Left lobe of liver (tissue), 2 donors: Measurements from ENCODE around the gene CLMN. TPM values are rescaled to one million over a fixed set of nuclear protein-coding genes. Genes with fewer than 3 reads are reported as not detected.

Source experiments
- ATAC-seq: fragments of 200-7000 bp; cut with Tn5 transposase; one replicate; pipeline ENCODE4 v1.9.1; 2020; ENCODE audit warnings: mild to moderate bottlenecking, moderate library complexity
- DNase-seq: peaks from one replicate; pipeline ENCODE4 v3.0.0-alpha.2; 2020; ENCODE audit warnings: low spot score
- total RNA-seq: library from RNA; stranded (reverse); gene quantifications from one replicate; pipeline ENCODE4 v1.2.1, GENCODE V29; 2021
- donor health status: DM: no; HTN: no; CAD: no; lungs with moderate emphysema.
- donor health status: DM: no; HTN: yes; CAD: no.

Gene CLMN
- total RNA-seq, 1 donor from 2014 or later: 67.7 TPM

DNA sequence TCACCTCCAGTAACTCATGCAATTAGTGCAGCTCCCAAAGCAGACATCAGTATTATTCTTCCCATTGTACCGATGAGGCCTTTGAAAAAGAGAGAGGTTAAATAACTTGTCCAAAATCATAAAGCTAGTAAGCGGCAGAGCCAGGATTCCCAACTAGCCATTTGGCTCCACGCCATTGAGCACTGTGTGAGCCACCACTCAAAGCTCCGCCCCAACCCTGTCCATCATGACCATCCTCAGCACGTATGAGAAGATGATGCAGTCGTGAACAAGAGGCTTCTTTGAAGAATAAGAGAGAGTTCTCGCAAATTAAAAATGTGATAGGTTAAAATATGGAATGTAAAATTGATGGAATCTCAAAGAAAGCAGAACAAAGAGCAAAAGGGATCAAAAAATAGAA is 14.6 kb downstream of the CLMN start:
- ATAC-seq: no peak

DNA sequence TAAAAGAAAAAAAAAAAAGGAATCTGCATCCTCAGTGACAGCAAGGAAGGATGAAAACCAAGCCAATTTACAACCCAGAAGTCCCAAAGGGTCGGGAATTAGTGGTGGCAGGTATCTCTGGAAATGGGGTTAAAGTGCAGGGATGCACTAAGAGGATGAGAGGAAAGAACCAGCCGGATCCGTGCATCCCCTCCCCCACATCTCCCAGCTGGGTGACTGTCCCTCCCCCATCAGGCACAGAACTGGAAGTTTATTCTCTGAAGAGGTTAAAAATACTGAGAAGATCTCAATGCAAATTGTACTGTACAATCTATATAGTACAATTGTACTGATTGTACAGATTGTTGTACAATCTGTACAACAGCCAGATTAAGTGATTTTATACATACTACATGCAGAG is 15.4 kb downstream of the CLMN start:
- ATAC-seq (no peak), DNase-seq (no peak)

More for the DNA sequence above, 14.6 kb downstream of the CLMN start:
- no peak for DNase-seq

DNA sequence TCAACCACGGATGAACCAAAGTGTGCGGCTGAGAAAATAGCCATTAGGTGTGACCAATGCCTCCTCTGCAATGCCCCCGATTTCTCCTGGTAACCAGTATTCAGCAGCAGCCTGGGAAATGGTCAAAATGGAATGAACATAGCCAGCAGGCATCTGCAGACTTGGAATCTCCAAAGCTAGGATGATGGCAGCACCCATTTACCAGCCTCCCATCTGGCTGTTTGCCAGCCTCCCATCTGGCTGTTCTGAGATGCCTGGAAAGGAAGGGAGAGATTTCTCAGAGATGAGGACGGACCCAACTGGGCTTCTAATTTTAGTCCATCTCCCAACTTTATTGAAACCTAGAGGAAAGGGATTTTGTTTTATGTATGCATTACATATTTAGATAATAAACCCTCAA is 16.2 kb downstream of the CLMN start:
- ATAC-seq: no peak
- DNase-seq: no peak

DNA sequence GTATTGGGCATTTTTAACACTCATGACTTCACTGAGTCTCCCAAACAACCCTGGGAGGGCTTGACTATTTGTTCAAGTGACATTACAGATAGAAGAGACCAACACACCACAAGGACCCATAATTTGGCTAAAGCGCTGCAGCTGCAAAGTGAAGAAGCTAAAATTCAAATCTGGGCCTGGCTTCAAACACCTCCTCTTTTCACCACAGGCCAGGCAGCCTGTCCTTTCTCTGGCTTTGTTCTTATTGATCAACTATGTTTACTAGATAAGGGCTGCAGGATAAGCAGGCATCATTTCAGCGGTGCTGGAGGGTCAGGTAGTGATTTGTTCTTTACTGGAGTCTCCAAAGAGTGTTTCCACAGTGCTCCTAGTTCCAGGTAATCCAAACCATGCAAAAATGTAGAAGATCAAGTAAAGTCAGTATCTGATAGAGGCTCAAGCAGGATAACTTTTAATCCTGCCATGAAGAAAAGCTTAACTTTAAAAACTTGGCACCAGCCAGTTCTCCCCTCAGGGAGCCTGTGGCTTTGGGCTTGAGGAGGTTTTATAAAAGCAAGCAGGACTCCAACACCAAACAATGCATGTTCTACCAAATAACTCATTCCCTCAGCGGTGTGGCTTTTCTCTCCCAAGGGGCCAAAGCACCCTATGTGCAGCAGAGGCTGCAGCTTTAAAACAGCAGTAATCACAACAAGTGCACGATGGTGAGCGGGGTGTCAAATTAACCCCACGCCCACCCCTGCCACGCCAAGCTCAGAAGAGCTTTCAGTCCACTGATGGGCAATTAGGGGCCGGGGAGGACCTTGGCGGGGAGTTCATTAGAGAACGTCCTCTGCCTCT is 16.8 kb downstream of the CLMN start:
- peak; percentile 56 for ATAC-seq
- peak; percentile 77 for DNase-seq

DNA sequence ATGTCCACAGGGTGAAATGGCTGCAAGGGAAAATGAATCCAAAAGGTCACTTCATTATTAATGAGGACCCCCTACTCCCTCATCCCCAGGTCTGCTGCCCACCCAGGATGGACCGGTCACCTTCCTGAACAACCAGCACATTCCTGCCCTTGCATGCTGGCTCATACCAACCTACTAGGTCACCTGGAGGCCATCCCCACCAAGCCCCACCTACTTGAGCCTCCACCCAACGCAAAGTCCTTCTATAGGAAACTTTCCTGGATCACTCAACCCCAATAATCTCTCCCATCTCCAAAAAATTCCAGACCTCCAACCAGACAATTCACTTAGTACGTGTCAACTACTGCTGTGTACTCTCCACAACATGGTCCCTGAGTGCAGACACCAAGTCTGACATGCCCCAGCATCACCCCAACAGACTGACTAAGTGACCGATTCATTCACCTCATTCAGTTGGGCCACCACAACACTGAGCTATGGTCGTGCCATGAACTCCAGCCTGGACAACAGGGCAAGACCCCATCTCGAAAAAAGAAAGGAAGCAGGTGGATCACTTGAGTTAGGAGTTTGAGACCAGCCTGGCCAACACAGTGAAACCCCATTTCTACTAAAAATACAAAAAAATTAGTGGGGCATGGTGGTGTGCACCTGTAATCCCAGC is 18.1 kb downstream of the CLMN start:
- ATAC-seq (no peak), DNase-seq (no peak)

DNA sequence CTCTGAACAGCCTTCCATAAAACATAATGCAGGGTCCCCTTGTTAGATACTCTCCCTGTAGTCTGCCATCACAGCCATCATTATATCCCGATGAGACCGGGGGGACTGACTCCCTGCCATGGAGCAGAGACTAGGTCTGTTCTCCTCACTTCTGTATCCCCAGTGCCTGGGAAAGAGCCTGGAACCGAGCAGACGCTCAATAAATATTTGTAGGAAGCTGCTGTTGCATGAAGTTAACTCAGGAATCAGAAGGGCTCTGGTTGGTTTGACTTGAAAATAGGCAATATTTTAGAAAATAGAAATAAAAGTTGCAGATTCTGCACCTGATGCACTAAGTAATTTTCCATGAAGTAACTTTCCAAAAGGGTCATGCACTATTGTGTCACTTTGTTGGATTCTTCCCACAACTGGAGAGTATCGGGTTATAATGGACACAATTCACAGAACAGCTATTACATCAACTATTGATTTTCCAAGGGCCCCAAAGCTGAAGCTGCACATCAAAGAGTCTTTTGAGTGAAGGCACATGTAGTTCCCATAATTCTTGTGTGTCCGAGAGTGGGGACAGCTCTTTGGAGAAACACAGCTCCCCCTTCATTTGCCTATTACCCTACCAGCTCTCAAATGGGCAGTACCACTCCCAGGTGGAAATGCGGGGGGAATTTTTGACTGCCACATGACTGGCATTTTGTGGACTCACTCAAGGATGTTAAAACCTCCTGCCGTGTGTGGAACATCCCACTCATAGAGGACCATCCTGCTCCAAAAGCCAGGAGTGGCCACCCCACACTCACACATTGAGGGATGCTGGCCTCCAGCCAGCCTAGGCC is 18.8 kb downstream of the CLMN start:
- peak; percentile 49 for ATAC-seq
- peak; percentile 64 for DNase-seq

DNA sequence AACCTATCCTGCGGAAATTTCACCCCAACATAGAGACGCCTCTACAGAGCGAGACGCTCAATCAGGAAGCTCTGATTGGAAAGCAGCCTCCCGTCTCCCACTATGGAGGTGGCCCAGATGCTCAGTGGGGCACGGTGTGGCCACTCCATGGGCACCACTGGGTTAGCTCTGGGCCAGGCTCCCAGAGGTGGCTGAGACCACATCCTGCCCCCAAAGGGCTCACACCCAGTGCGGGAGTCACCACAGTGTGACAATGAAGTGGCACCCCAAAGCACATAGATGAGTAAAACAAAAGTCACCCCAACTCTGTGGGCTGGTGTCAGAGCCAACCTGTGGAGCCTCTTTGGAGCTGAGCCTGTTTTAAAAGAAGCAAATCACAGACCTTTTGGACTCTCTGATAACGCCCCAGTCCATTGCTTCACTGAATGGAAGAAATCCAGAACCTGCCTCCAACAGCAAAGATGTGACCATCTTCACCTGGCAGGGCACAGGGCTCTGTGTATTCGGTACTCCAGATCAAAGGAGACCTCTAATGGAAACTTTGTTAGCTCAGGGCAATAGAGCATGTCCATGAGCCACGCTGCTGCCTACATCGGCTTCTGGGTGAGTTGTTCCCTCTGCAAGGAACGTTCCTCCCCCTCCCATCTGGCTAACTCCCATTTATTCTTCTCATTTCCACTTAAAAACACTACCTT is 19.6 kb downstream of the CLMN start:
- DNase-seq (peak; percentile 92), ATAC-seq (peak; percentile 72)

DNA sequence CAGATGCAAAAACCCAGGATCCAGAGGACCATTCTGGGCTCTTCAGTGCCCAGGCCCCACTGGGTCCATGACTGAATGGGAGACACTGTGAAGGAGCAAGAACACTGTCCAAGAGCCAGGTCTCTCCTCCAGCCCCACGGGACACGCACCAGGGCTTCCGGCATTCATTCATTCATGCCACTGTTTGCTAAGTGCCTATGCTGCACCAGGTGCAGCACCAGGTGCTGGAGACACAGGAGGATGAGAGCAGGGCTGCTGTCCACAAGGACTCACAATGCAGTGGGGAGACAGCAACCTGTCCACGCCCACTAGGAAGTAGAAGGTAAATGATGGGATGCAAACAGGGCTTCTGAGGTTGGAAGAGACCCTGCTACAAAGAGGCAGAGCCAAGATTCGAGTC is 20.4 kb downstream of the CLMN start:
- no peak for ATAC-seq
- DNase-seq: no peak

DNA sequence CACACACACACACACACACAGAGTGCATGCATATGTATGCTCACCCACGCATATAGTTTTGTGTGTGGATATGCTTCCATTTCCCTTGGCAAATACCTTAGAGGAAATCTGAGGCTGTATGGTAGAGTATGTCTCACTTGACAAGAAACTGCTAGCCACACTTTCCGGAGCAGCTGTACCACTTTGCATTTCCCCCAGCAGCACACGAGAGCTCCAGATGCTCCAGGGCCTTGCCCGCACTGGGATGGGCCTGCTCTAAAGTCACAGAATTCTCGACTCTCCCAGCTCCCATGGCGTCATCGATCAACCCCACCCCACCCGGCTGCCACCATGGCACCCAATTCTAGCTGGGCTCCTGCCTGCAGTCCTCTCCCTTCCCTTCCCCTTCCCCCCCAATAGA is 21.9 kb downstream of the CLMN start:
- DNase-seq (no peak), ATAC-seq (no peak)

DNA sequence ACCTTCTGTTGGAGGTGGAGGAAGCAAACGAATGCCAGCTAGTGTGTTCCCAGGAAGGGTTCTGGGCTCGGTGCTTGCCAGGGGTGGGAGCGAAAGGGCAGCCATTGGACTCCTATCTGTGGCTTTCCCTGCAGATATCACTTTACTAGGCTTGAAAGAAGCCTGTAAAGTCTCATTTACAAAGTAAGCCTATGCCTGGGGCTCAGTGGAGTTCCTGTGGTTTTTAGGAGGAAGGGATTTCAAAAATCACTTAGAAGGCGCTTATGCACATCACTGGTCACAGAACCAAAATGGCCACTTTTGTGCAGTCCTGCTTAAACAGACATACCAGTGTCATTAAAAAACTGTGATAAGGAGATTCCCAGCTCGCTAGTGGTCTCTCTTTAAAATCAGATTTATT is 22.7 kb downstream of the CLMN start:
- DNase-seq: no peak
- ATAC-seq: no peak

DNA sequence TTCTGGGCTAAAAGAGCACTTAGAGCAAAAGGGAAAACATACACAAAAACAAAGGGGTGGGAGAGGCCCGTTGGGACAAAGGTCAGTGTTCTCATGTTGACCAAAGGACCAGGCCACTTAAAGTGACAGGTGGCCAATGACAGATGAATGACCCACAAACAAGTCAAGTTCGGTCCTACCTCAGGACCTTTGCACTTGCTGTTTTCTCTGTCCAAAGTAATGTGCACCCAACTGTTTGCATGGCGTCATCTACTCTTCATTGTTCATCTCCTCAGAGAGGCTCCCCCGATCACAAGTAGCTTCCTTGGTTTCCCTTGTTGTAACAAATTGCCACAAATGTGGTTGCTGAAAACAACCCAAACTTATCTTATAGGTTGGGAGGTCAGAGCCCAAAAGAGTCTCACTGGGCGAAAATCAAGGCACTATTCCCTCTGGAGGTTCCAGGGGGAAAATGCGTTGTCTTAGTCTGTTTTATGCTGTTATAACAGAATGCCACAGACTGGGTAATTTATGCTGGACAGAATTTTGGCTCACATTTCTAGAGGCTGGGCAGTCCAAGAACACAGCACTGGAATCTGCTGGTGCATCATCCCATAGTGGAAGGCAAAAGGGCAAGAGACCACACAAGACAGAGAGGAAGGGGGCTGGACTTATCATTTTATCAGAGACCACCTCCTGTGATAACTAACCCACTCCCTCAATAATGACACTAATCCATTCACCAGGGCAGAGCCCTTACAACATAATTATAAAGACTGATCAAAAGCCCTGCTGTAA is 23.9 kb downstream of the CLMN start:
- ATAC-seq (peak; percentile 56), DNase-seq (peak; percentile 70)

DNA sequence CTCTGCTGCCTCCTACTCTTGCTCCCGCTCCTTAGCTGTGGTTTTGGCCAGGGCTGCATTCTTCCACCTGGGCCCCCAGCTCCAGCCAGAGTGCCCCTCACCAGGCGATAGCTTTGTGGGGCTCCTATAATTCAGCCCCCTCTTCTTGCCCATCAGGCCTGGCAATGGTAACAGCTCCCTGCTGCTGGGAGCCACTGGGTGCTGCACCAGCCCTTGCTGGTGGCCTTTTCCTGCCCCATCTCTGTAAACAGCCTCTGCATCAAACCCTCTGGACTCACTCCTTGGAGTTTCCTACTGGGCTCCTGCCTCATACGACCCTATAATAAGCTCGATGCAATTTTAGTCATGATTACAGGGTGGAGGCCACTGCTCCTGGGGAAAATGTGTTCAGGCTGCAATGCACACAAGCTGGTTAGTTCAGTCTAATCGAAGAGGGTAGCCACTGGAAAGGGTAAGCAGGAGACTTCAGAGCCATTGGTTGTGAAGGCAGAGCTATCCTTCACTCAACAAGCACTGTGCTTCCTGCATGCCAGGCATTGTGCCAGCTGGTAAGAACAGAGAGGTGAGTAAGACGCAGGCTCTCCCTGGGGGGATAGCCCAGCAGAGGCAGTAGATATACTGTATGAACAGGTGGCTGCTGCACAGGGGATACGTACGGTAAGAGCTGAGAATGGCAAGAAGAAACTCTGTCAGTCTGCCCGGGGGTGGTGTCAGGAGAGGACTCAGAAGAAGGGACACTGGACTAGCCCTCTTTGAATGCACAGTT is 24.7 kb downstream of the CLMN start:
- DNase-seq: no peak
- ATAC-seq: peak; percentile 20

DNA sequence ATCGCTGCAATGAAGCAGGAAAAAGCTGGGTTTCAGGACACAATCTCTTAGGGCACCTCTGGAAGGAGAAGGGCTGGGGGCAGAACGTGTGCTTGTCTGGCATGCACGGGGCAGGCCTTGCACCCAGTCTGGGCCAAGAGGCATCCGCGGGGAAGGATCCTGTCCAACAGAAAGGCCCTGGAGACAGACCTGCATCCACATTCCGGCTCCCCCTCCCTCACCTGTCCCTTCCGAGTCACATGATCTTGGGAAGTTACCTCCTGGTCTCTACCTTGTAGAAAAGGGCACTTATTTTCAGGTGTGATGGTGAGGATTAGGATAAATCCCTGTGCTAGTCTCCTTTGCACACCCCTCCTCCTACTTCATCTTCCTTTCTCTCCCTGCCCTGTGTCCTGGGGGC is 25.4 kb downstream of the CLMN start:
- DNase-seq (no peak), ATAC-seq (no peak)

DNA sequence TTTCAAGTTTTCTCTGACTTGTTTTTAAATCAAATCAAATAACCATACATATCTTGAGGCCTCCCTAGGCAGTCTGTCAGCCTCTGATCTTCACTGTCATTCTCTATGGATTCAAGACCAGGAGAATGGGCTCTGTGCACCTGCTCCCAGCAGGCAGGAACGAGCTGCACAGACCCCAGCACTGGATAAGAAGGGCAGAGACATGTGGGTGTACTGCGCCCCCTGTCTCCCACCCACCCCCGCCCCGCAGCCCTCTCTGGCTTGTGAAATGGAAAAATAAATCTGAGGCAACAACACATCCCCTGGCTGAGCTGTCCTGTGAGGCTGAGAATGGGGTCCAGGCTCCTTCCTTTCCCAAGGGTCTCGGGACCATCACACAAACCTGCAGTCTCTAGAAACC is 26.3 kb downstream of the CLMN start:
- ATAC-seq: no peak
- DNase-seq: no peak

DNA sequence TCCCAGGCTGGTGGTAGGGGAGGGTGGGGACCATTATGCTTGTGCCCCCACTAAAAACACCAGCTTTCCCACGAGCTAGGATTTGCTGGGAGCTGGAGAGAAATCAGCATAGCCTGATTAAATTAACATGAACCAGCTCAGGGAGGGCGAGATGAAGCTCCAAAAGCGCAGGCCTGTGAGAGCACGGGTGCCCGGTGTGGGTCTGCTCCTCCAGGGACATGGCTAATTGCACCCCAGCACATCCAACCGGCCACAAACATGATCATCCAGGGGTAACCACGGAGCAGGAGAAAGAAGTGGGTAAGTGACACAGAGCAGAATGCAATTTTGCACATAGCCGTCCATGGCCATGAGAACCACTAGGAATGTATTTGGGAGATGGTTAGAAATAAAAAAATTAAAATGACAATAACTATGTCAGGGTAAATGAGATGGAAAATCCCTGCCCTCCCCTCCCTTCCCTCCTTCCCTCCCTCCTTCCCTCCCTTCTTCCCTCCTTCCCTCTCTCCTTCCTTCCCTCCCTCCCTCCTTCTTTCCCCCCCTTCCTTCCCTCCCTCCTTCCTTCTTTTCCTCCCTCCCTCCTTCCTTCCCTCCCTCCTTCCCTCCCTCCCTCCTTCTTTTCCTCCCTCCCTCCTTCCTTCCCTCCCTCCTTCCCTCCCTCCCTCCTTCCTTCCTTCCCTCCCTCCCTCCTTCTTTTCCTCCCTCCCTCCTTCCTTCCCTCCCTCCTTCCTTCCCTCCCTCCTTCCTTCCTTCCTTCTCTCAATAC is 26.9 kb downstream of the CLMN start:
- peak; percentile 41 for DNase-seq

DNA sequence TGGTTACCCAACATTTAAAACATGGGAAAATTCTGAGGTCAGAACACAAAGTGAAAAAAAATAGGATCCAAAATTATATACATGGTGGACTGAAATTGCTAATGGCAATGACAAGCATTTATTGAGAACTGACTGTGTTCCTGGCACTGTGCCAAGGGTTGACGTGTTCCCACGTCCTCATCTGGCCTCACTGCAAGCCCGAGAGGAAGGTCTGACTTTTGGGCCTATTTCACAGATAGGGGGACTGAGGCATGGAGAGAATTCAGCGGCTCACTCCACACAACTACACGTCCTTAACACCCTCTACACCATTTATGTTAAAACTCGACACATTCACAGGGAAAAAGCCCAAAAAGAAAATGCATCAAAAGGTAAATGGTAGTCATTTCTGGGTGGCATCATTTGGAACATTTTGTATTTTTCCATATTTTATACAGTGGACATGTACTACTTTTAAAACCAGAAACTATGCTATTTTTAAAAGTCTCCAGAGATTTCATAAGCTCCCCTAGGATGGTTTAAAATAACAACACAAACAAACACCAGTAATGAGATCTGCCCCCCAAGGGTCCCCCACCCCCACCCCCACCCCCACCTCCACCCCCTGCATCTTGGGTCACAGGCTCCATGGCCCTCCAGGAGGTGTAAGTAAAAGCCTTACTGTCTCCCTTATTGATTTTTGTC is 27.7 kb downstream of the CLMN start:
- ATAC-seq: peak; percentile 10
- peak; percentile 53 for DNase-seq

More for the DNA sequence above, 26.9 kb downstream of the CLMN start:
- no peak for ATAC-seq

DNA sequence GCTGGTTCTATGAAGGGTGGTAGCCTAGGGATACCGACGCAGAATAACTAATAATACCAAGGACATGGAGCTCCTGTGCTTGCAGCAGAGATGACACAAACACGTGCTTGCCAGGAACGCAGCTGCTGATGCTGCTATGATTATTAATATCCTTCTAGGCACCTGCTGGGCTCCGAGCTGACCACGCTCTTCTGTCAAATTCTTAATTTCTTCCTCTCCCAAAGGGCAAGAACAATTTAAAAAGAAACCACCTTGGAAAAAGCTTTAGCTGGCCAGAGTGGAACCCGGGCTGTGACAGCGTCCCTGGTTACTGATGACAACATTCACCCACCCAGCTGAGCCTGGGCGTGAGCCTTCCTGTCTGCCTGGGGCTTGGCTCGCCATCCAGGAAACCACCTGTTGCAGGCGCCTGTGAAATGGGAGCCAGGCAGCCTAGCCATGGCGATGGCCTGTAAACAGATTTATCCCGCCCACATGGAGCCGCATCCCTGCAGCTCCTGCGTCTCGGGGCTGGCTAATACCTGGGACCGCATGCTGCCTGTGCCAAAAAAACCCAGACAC is 28.8 kb downstream of the CLMN start:
- DNase-seq (peak; percentile 43), ATAC-seq (peak; percentile 5)

DNA sequence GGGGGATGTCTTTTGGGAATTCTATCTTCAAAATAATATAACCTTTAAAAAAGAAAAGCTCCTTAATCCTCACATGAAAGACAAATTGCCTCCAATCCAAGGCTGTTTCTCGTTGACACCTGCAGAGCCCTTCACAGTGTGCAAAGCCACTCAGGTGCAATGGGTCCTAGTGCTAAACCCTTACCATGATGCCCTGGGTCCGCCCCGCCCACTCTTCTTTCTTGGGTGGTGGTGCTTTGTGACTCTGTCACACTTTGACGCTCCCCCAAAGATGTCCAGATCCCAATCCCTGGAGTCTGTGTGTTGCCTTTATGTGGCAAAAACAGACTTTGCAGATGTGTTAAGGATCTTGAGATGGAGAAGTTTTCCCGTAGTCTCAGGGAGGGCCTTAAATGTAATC is 29.7 kb downstream of the CLMN start:
- DNase-seq (peak; percentile 33), ATAC-seq (no peak)
